ENCODE results near the gene CETN1. TPM values are rescaled to one million over a fixed set of nuclear protein-coding genes. Genes with fewer than 3 reads are reported as not detected.
A peak's percentile ranks its signal among the peaks of the same experiment; 100 is the strongest.

The CETN1 gene
- total and polyA plus RNA-seq, 2 of the 13 experiments (the other 11 are each of a cell fraction or from before 2014, with no cell fraction given): not detected

GRCh38 chr18:572091-572830, 7.9 kb upstream of the CETN1 start (continued):
- TF ChIP-seq MAZ (IDR thresholded peaks at IDR 0.05; ENCODE audit: borderline replicate concordance, low read depth, low read length): no peak
- TF ChIP-seq MAZ (CRISPR knock-in tag; IDR thresholded peaks at IDR 0.05; ENCODE audit: low read depth): no peak
- TF ChIP-seq TIGD3 (CRISPR knock-in tag; IDR thresholded peaks at IDR 0.05; ENCODE audit: borderline replicate concordance): no peak
- no peak for TF ChIP-seq ZMAT3 (CRISPR knock-in tag; conservative IDR thresholded peaks at IDR 0.05)
- TF ChIP-seq FLYWCH1 (CRISPR knock-in tag; IDR thresholded peaks at IDR 0.05): no peak
- peak; percentile 51 for TF ChIP-seq FOXA3 (CRISPR knock-in tag; IDR thresholded peaks at IDR 0.05)
- no peak for TF ChIP-seq YEATS4 (CRISPR knock-in tag; IDR thresholded peaks at IDR 0.05; ENCODE audit: borderline replicate concordance)

DNA sequence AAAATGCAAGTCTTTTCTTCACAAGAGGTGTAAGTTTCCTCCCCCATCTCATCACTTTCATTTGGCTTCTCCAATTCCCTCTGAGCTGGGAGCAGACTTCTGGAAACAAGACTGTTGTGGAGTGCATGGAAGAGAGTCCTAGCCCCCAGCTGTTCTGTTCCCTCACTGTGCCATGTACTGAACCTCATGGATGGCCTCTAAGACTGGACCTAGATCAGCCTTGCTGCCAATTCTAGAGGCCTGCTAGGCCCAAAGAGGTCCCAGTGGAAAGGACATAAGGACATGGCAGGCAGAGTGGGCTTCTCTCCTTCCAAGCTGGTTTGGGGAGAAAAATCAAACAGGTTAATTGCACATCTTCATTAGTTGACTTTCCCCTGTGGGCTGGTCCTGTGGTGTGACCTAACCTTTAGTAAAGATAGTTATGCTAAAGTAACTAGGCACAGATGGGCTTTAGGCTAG, 7.3 kb upstream of the CETN1 start:
- ChIA-PET POLR2A (interaction anchor here (1.2 kb wide), 1 partner anchor 305 kb away, joined by 3 read pairs; no protein-coding TSS in a partner anchor), CTCF (ENCODE audit: low intra/inter-chr PET ratio, low total read pairs) (no interaction called here)
- in situ Hi-C loops (cut with HindIII; ENCODE audit: extremely low pct_ligation_motif_present, low pct_unique_long_range_greater_than_20kb) (no loop called here), intact Hi-C loops (cut with micrococcal nuclease; ENCODE audit: unreplicated experiment) (no loop called here)
- Histone ChIP-seq H2AFZ (ENCODE audit: low read length) (peak overlapping the region; percentile 35), H3K36me3 (replicated peaks in 1 of 2; ENCODE audit: control insufficient read depth in 1 of 2, insufficient read depth in 2 of 2, low read length in 2 of 2) (no peaks in the 10 kb centered on the region), H3K9ac (ENCODE audit: insufficient read depth, low read depth, low read length) (peak overlapping the region; percentile 46), H3K9me3 (ENCODE audit: low read length) (no peaks in the 10 kb centered on the region), H3K4me2 (ENCODE audit: low read depth, low read length) (peak overlapping the region; percentile 81), H3K4me1 (ENCODE audit: insufficient read depth, low read length) (peaks cover 66% of the 10 kb centered on the region), H3K27me3 (ENCODE audit: control insufficient read depth in 1 of 2, insufficient read depth in 2 of 2, low read length in 2 of 2) (no peaks in the 10 kb centered on the region; a peak in 1 of 5 replicates), H3K4me3 (replicated peaks in 1 of 3; ENCODE audit: insufficient read depth in 1 of 3, low read depth in 2 of 3, low read length in 3 of 3) (peak overlapping the region in 2 of 3 experiments; percentile 41 to 54; a peak in 3 of 6 replicates), H4K20me1 (ENCODE audit: insufficient read depth, low read length) (no peaks in the 10 kb centered on the region), H3K27ac (ENCODE audit: extremely low read length, insufficient read depth, low read length) (peak overlapping the region; percentile 84), H3K79me2 (ENCODE audit: insufficient read depth, low read length) (no peaks in the 10 kb centered on the region)
- FAIRE-seq: peak; percentile 18
- BruUV-seq (replicated peaks): no TSS peak
- peak; percentile 73 for ATAC-seq
- DNase-seq (ENCODE audit: low spot score): no peak
- peak; percentile 14; the same call in 1 of the 2 replicates for TF ChIP-seq TCF7 (IDR thresholded peaks at IDR 0.05; ENCODE audit: low read depth)
- TF ChIP-seq ZBTB7A (CRISPR knock-in tag; IDR thresholded peaks at IDR 0.05): no peak
- TF ChIP-seq ZBTB21 (CRISPR knock-in tag; IDR thresholded peaks at IDR 0.05): no peak
- TF ChIP-seq SIX1 (CRISPR knock-in tag; IDR thresholded peaks at IDR 0.05; ENCODE audit: borderline replicate concordance): no peak
- TF ChIP-seq ZSCAN25 (CRISPR knock-in tag; IDR thresholded peaks at IDR 0.05): 0 out of 2 replicates have a peak, but pooled peaks have one; percentile 33
- no peak for TF ChIP-seq KDM5B (CRISPR knock-in tag; IDR thresholded peaks at IDR 0.05; ENCODE audit: borderline replicate concordance)
- TF ChIP-seq, protein P1, sequence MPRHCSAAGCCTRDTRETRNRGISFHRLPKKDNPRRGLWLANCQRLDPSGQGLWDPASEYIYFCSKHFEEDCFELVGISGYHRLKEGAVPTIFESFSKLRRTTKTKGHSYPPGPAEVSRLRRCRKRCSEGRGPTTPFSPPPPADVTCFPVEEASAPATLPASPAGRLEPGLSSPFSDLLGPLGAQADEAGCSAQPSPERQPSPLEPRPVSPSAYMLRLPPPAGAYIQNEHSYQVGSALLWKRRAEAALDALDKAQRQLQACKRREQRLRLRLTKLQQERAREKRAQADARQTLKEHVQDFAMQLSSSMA (CRISPR knock-in tag; IDR thresholded peaks at IDR 0.05): no peak
- TF ChIP-seq SMARCC2 (IDR thresholded peaks at IDR 0.05): no peak
- 0 out of 2 replicates have a peak, but pooled peaks have one; percentile 40 for TF ChIP-seq ZNF3 (CRISPR knock-in tag; IDR thresholded peaks at IDR 0.05)
- 0 out of 2 replicates have a peak, but pooled peaks have one; percentile 17 for TF ChIP-seq HMG20A (CRISPR knock-in tag; IDR thresholded peaks at IDR 0.05; ENCODE audit: borderline replicate concordance)
- TF ChIP-seq TCF7L2 (IDR thresholded peaks at IDR 0.05; ENCODE audit: low read depth, low read length): 0 out of 2 replicates have a peak, but pooled peaks have one; percentile 9
- TF ChIP-seq TP53 (CRISPR knock-in tag; conservative IDR thresholded peaks at IDR 0.05): no peak
- TF ChIP-seq ZNF30 (CRISPR knock-in tag; IDR thresholded peaks at IDR 0.05): no peak
- 0 out of 4 replicates have a peak, but pooled peaks of 1 of the 2 experiments have one; percentile 28 for TF ChIP-seq HMGXB4 (CRISPR knock-in tag; IDR thresholded peaks at IDR 0.05; ENCODE audit: borderline replicate concordance in 1 of 2, low read depth in 1 of 2)

Measured in HepG2 (cell line).